GM18526 (cell line): Measurements from ENCODE around the gene OGFRL1.

Experiments
- POLR2A ChIP-seq: IDR thresholded peaks from 3 replicates; pipeline ENCODE4 v1.6.1; 2011; ENCODE audit not compliant: insufficient read length; ENCODE audit errors: extremely low read depth

Gene OGFRL1

DNA sequence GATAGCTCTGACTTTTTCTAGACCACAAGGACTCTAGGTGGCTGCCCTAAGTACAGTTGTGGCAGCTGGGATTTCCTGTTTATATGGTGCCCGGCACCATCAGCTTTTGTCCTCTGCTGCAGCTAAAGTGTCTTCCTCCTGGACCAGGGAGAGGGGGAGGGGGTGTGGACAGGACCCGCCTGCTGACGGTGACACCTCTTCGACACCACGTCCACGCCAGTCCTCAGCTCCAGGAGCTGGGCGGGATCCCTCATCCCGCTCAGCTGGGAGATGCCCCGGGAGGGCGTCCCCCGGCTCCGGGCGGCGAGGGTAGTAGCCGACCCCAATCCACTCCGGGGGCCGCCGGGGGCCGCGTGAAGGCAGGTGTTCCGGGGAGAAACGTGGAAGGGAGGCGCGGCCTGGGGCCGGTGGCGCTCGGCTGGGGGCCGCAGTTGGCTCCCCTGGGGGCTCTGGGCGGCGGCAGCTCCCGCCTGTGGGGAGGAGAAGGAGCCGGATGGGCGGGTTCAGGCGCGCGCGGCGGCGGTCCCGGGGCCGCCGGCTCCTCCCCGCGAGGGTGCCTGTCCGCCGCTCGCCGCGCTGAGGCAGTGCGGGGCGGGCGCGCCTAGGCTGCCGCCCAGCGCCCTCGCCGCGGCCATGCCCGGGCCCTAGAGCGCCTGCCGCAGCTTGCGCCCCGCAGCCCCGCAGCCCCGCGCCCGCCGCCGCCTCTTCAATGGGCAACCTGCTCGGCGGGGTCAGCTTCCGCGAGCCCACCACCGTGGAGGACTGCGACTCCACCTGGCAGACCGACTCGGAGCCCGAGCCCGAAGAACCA lies at the start of gene OGFRL1:
TSS of gene OGFRL1 (plus strand) at position 584 of the 811 bp plus-strand sequence. CDS start at position 710, 126 bp downstream.
- TF ChIP-seq POLR2A: peak; percentile 68

DNA sequence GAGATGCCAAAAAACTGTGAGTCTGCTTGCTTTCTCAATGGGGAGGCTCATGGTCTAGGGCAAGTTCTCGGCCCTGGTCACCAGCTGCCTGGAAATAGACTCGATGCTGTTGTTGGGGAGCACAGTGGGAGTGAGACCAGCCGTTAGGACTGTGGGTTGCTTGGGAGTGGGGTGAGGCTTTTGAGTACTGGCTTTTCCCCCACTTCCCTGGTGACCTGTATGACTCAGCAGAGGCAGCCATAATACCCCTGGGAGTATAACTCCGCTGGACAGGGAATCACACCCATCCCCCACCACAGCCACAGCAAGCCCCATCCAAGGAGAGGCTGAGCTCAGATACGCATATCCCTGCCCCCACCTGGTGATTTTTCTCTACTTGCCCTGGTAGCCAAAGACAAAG lies 48.9 kb upstream of the OGFRL1 start:
- TF ChIP-seq POLR2A: no peak

DNA sequence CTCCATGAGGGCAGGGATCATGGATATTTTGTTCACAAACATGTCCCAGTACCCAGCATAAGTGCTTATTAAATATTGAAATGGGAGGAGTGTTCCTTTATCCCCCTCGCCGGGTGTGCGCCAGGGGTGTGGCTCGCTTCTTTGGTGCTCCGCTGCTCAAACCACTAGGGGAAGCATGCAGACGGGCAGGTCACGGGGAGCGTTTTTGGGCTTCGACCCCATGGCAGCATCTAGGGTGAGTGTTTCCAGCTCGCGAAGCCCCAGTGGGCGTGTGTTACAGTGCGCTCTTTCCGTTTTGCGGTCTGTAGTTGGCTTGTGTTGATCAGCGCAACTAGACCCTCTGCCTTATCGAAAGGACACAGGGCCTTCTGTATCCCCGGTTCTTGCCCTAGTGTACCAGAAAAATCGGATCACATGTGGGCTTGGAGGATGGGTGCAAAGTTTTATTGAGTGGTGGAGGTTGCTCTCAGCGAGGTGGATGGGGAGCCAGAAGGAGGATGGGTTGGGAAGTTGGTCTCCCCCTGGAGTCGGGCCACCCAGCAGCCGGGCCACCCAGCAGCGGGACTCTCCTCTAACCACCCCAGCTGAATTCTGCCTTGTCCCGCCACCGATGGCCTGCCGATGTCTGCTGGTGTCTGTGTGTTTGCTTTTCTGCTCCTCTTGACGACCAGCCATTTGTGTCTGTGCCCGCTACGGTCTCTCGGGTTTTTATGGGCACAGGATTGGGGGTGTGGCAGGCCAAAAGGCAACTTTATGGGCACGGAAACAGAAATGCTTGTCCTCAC lies 43.2 kb upstream of the OGFRL1 start:
- TF ChIP-seq POLR2A: no peak

DNA sequence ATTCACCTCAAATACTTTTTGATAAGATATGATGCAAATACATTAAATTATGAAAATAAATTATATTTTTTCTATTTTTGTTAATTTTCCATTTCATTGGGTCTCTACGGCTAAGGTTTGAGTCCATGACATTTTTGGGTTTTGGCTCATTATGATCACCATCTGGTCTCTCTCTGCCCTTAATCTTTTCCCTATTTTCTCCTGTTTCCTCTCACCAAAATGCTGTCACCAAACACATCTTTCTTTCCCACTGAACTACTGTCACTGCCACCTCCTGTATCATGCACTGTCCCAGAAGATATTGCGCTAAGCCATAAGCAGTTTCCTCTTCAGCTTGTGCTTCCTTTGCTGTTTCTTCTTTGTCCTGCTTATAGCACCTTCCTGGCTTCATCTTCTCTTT lies 42.0 kb upstream of the OGFRL1 start:
- TF ChIP-seq POLR2A: no peak

DNA sequence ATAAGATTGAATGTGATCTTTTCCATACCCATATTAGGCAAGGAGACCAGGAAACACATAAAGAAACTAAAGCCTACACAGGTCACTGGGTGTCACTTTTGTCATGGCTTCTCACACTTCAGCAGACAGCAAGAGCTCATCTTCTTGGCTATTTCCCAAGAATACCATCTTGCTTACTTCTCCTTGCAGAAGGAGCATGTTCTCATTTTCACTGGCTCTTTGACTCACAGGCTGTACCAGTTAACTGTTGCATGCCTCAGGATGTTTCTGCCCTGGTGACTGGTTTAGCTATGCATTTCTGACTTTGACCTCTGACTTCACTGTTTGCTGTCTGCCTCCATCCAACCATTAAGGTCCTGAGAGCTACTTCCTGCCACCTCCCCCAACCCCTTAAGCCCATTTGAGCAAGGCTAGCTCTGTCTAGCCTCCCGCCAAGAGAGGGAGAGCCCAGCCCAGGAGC lies 40.3 kb upstream of the OGFRL1 start:
- TF ChIP-seq POLR2A: no peak

DNA sequence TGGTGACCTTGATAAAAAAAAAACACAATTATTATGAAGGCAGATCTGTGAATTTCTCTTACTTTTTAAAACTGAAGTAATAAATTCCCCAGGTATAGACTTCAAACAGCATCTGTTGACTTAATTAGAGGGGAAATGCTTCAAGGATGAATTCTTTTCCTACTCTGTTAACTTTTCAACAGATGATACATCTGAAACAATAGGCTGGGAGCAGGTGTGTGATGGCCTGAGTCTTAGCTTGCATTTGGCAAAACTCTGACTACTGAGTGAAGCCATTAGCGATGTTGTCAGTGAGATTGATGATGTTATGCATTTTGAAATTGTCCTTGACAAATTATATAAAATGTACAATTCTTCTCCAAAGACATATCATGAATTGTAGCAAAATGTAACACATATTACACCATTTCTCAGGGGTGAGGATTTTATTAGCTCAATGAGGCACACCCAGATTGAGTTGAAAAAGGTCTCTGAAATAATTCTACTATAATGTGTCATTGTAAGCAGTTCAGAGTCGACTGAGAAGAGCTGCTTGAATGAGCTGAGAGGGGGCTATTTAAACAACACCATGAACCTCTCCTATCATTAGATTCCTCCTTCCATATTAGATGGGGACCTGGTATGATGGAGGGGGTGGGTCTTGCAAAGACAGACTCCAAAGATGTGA lies 39.6 kb upstream of the OGFRL1 start:
- TF ChIP-seq POLR2A: no peak

DNA sequence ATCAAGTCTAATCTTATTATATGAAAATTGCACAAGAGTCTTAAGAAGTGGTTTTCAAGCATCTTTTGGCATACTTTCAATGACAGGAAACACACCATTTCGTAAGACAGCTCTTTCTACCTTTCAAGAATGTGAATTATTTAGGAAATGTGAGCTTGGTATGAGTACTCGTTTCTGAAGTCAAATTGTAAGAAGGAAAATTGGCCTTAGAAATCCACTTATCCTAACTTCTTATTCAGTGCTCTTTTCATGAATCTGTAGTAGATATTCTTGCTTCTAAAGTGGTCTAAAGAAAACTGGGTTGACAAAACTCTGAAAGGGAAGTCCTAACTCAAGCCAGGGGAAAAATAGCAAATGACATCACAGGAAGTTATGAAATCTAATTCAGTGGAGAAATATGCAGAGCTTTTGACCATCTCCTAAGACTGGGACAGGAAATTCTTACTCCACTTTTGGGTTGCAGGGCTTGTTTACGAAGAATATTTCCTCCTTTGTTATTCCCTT lies 38.5 kb upstream of the OGFRL1 start:
- no peak for TF ChIP-seq POLR2A

DNA sequence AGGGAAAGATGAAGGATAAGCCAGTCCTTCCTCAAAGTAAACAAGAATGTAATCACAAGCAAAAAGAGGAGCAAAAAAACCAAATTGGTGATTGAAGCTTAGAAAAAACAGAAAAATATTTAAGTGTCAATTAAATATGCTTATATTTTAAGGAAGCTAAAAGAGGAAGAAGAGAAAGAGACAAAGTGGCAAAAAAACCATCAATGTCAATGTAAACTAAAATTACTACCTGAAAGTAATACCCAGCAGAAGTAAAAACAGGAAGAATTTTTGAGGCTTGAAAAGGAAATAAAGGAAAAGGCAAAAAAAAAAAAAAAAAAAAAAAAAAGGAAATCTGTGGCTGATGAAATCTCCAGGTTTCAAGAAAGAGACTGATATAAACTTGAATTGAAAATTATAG lies 36.2 kb upstream of the OGFRL1 start:
- no peak for TF ChIP-seq POLR2A

DNA sequence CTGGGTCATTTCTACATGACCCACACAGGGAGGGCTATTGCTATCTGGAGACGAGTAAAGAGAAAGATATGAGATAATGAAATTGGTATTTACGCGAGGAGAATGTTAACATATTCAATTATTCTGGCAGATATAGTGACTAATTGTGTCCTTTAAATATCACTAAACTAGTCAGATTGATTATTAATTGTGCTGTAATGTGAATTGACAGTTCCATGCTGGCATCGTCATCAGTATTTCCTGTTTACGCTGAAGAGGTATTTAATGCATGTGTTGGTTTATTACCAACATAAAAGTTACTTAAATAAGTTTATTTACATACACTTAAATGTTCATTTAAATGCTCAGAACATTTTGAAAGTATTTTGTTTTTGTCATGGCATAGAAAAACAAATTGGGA lies 35.7 kb upstream of the OGFRL1 start:
- no peak for TF ChIP-seq POLR2A

DNA sequence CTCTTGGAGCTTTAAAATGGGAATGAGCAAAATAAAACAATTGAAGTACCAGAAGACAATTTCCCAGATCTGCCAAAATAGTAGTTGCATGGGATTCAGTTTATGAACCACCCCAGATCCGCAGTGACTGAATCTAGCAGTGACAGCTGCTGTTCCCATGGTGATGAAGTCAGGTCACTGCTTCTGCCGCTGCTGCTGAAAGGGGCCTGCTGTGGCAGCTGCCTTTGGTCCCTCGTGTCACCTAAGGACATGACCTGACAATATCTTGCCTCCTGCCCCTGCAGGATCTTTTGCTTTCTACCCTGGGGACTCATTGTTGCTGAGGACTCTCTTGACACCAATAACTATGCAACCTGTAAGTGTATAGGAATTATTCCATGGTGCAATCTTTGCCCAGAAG lies 34.3 kb upstream of the OGFRL1 start:
- TF ChIP-seq POLR2A: no peak

DNA sequence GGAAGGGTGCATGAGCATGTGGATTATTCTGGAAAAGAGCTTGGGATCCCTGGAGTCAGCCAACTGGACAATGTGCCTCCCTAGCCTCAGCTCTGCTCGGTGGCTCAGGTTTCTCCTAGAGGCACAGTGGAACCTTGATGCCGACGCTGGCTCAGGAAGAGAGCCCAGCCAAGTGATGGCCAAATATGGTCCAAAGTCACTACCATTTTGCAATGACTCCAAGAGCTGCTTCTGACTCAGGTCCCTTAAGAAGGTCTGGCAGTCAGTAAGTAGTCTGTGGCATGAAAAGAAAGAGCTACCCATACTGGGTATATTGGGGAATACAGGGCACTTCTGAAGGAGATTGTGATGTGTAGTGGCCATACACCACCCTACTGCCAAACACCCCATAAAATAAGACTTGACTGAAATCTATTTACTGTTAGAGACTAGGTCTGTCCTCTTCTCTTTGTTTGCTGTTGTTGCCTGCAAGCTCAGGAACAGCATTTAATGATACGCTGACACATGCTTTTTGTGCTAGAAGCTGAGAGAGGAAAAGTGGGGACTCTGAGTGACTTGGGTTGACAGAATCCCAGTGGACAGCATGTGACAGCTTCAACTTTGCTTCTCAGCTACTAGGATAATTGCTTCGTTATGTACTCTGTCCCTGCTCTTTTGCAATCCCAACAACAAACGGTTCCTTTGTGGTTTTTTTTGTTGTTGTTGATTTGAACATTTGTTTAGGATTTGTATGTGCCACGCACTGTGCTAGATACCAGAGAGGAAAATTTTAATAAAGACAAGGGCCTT lies 30.3 kb upstream of the OGFRL1 start:
- no peak for TF ChIP-seq POLR2A

DNA sequence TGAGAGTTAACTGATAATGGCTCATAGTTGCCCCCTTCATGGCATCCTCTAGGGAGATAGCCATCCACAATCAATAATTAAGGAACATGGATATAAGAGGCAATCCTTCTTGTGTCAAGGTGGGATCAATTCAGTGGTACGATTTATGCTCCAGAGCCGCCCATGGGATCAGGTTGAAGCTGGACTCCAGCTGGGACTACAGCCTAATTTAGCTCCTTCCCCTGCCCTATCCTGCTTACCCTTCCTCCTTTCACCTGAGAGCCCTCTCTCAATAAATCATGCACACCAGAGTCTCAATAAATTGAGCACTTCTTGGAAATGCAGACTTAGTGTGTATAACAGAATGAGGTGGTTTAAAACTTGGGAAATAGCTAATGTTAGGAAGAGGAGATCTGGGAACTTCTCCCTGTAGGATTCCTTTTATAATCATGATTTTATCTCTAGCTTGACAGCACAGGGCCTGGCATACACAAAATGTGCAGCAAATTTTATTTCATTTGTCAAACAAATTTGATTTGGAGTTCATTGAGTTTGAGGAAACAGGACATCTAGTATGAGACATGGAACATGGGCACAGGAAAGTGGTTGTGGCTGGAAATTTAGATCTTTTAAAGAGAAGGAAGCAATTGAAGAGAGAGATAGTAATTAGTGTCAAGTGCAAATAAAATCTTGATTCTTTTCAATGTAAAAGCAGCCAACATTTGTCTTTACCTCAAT lies 28.6 kb upstream of the OGFRL1 start:
- TF ChIP-seq POLR2A: no peak

DNA sequence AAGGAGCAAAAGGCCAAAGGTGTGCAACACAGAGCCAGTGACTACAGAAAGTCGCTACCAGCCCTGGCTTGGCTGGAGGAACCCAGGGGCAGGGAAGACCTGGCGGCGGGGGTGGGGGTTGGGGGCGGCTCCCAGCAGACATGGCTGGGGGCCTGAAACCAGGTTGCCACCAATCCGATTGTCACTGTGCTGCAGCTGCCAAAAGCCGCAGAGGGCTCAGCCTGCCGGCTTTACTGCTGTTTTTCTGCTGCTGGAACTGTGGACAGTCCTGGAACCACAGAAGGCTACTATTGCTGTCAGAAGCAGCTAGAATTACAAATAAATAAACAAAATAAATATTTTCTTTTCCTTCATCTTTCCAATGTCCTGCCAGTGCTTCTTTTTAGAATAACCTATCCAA lies 25.7 kb upstream of the OGFRL1 start:
- TF ChIP-seq POLR2A: no peak
